Neural crest cell (in vitro differentiated cells): Measurements from ENCODE around the gene ENTPD2. TPM values are rescaled to one million over a fixed set of nuclear protein-coding genes. Genes with fewer than 3 reads are reported as not detected.

ENCODE experiments used
- DNase-seq: peaks from one replicate; pipeline ENCODE4 v3.0.0; 2021; ENCODE audit warnings: low read depth, mixed read lengths, low spot score
- H3K27ac Mint-ChIP-seq: one replicate; pipeline ENCODE4 v1.8.0; 2021; ENCODE audit warnings: mild to moderate bottlenecking, mixed read lengths; ENCODE audit not compliant: unreplicated experiment
- H3K27me3 Mint-ChIP-seq: 2 replicates; pipeline ENCODE4 v1.8.0; 2021; ENCODE audit warnings: low read depth, mild to moderate bottlenecking, mixed read lengths
- H3K36me3 Mint-ChIP-seq: 2 replicates; pipeline ENCODE4 v1.8.0; 2021; ENCODE audit warnings: low read depth, mild to moderate bottlenecking, mixed read lengths
- H3K4me1 Mint-ChIP-seq: 2 replicates; pipeline ENCODE4 v1.8.0; 2021; ENCODE audit warnings: mixed read lengths
- H3K4me3 Mint-ChIP-seq: one replicate; pipeline ENCODE4 v1.8.0; 2021; ENCODE audit warnings: mild to moderate bottlenecking, mixed read lengths
- H3K9me3 Mint-ChIP-seq: 2 replicates; pipeline ENCODE4 v1.8.0; 2021; ENCODE audit warnings: mixed read lengths
- total RNA-seq: library from RNA; stranded (reverse); gene quantifications from 2 replicates; pipeline ENCODE4 v1.2.1, GENCODE V29; 2021
- TF ChIP-seq, protein P1 (sequence below): fragments of 200-600 bp; sonication (generic); conservative IDR thresholded peaks from 2 replicates; pipeline ENCODE4 v1.5.0; 2021; ENCODE audit warnings: antibody characterized with exemption, mild to moderate bottlenecking

Gene ENTPD2
- total RNA-seq, 1 donor from 2014 or later: not detected

DNA sequence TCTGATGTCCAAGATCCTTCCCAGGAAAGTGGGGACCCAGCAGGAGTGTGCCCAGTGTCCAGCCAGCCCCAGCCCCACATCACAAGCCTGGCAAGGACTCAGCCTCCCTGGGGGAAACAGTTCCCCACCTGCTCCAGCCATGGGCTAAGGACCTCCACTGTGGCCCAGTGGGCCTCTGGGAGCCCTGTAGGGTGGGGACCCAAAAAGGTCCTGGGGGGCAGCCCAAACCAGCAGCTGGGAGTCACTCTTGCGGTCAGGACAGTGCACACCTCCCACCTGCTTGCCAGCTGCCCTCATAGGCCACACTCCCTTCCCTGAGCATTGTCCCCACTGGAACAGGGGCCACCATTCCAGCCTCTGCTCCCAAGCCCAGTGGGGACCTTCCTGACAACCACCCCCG is 27.5 kb downstream of the ENTPD2 start:
- H3K4me1 Mint-ChIP-seq: peaks cover 13% of the 10 kb centered on the region
- no peak for DNase-seq
- no peaks in the 10 kb centered on the region for H3K36me3 Mint-ChIP-seq
- H3K27me3 Mint-ChIP-seq: no peaks in the 10 kb centered on the region
- no peaks in the 10 kb centered on the region for H3K9me3 Mint-ChIP-seq
- TF ChIP-seq, protein P1, sequence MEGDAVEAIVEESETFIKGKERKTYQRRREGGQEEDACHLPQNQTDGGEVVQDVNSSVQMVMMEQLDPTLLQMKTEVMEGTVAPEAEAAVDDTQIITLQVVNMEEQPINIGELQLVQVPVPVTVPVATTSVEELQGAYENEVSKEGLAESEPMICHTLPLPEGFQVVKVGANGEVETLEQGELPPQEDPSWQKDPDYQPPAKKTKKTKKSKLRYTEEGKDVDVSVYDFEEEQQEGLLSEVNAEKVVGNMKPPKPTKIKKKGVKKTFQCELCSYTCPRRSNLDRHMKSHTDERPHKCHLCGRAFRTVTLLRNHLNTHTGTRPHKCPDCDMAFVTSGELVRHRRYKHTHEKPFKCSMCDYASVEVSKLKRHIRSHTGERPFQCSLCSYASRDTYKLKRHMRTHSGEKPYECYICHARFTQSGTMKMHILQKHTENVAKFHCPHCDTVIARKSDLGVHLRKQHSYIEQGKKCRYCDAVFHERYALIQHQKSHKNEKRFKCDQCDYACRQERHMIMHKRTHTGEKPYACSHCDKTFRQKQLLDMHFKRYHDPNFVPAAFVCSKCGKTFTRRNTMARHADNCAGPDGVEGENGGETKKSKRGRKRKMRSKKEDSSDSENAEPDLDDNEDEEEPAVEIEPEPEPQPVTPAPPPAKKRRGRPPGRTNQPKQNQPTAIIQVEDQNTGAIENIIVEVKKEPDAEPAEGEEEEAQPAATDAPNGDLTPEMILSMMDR: no peak
- H3K4me3 Mint-ChIP-seq: no peak overlapping the region
- H3K27ac Mint-ChIP-seq: no peak overlapping the region

DNA sequence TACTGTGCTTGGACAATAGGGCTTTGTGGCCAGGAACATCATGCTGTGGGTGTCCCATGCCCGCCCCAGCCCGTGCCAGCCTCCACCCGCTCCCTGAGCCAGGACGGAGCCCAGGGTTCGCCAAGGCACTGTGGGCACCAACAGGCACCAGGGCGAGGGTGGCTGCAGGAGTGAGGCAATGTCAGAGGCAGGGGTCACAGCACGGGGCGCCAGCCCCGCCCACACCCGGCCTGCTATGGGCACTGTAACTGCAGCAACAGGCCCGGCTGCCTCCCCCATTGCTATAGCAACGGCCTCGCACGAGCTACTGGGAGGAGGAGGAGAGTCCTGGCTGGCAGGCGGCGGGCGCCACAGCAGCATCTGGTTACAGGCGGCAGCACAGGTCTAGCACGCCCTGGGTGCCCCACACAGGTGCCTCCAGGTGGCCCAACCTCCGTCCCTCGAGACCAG is 28.3 kb downstream of the ENTPD2 start:
- no peaks in the 10 kb centered on the region for H3K36me3 Mint-ChIP-seq
- TF ChIP-seq, protein P1: no peak

DNA sequence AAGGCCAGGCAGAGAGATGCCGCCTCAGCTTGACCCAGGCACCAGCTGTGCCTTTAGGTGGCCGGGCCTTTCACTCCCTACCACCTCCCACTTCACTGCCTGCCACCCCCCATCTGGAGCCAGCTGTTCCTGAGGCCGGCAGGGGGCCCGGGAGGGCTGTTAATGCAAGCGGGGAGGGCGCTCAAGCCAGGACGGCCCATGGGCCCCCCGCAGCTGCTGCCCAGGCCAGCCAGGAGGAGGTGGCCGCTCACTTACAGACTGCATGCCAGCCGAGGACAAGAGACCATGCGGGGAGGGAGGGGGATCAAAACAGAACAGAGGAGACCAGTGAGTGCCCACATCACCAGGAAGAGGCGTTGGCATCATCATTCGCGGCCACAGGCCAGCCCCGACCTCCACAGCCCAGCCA is 30.3 kb downstream of the ENTPD2 start:
- Mint-ChIP-seq H3K36me3 (no peaks in the 10 kb centered on the region), H3K4me1 (peaks cover 9% of the 10 kb centered on the region), H3K9me3 (no peaks in the 10 kb centered on the region), H3K27me3 (no peaks in the 10 kb centered on the region), H3K4me3 (peak overlapping the region; percentile 27), H3K27ac (no peak overlapping the region)
- TF ChIP-seq, protein P1: no peak
- DNase-seq: no peak

More for the DNA sequence above, 28.3 kb downstream of the ENTPD2 start:
- H3K4me1 Mint-ChIP-seq: peaks cover 13% of the 10 kb centered on the region
- H3K9me3 Mint-ChIP-seq: no peaks in the 10 kb centered on the region
- H3K27me3 Mint-ChIP-seq: no peaks in the 10 kb centered on the region
- peak; percentile 58 for DNase-seq
- H3K4me3 Mint-ChIP-seq: peak overlapping the region; percentile 81
- no peak overlapping the region for H3K27ac Mint-ChIP-seq

DNA sequence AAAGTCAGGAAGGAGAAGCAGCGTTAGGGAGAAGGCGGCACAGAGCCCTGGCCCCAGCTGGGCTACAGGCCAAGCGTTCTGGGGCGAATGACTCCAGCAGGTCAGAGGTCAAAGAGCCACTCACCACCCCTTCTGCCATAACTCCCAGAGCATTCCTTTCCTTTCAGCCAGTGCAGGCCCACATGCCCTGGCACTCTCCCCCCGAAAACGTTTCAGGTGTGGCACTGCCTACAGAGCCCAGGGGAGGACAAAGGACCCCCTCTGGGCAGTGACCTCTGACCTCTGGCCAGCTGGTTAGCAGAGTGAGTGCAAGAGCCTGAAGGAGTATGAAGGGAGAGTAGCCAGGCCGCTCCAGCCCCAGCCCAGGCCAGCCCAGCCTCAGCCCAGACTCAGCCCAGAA is 30.7 kb downstream of the ENTPD2 start:
- no peaks in the 10 kb centered on the region for H3K36me3 Mint-ChIP-seq
- H3K27ac Mint-ChIP-seq: no peak overlapping the region
- peak overlapping the region; percentile 27 for H3K4me3 Mint-ChIP-seq
- TF ChIP-seq, protein P1: no peak
- no peaks in the 10 kb centered on the region for H3K27me3 Mint-ChIP-seq
- H3K9me3 Mint-ChIP-seq: no peaks in the 10 kb centered on the region
- H3K4me1 Mint-ChIP-seq: peaks cover 9% of the 10 kb centered on the region
- DNase-seq: no peak

DNA sequence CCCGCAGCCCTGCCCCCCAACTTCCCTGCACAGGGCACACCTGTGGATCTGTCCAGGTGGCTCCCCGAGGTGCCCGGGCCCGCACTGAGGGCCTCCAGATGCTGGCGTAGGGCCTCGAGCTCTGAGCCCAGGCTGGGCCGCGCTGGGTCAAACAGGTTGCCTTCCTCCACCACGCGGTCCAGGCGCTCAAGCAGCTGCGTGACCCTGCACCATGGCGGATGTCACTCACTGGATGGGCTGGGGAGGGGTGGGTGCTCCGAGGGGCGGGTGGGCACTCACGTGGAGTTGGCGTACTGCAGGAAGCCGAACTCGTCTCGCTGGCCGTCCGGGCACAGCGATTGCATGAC is 31.2 kb downstream of the ENTPD2 start:
- no peak overlapping the region for H3K4me3 Mint-ChIP-seq
- H3K9me3 Mint-ChIP-seq: no peaks in the 10 kb centered on the region
- no peaks in the 10 kb centered on the region for H3K36me3 Mint-ChIP-seq
- DNase-seq: no peak
- H3K4me1 Mint-ChIP-seq: peaks cover 9% of the 10 kb centered on the region
- H3K27ac Mint-ChIP-seq: no peak overlapping the region
- no peaks in the 10 kb centered on the region for H3K27me3 Mint-ChIP-seq
- TF ChIP-seq, protein P1: no peak
